Activated naive CD4-positive, alpha-beta T cell treated with anti-CD3 and anti-CD28 coated beads, Interleukin-2, amount 50 U/mL, for 72 hours (primary cell): ENCODE data around the gene PSG7. TPM values are rescaled to one million over a fixed set of nuclear protein-coding genes. Genes with fewer than 3 reads are reported as not detected.
A peak's percentile ranks its signal among the peaks of the same experiment; 100 is the strongest.
"Not testable (repeated sequence)": the region's sequence is repeated elsewhere in the genome, so short reads cannot be mapped to it uniquely, and the experiment has no call there.

ENCODE experiments used
- ATAC-seq, 2 donors: fragments of 150-1000 bp; cut with Tn5 transposase; 2 replicates each; pipeline ENCODE4 v1.10.0; 2021; ENCODE audit warnings: mild to moderate bottlenecking in 2 of 2, moderate library complexity in 2 of 2
- DNase-seq, 2 donors: peaks; one replicate each; pipeline ENCODE4 v3.0.0; 2021 to 2022; ENCODE audit warnings: low spot score in 2 of 2
- H3K27ac Mint-ChIP-seq, 2 donors: one replicate each; pipeline ENCODE4 v1.8.0; 2022; ENCODE audit warnings: mild to moderate bottlenecking in 2 of 2, mixed read lengths in 2 of 2
- H3K36me3 Mint-ChIP-seq, 2 donors: one replicate each; pipeline ENCODE4 v1.8.0; 2022; ENCODE audit warnings: mixed read lengths in 2 of 2
- H3K9me3 Mint-ChIP-seq, 2 donors: one replicate each; pipeline ENCODE4 v1.8.0; 2022; ENCODE audit warnings: mixed read lengths in 2 of 2
- total RNA-seq, 2 donors: library from RNA; stranded (reverse); gene quantifications; one replicate each; pipeline ENCODE4 v1.2.3, GENCODE V29; 2022

The PSG7 gene
- not detected for total RNA-seq

DNA sequence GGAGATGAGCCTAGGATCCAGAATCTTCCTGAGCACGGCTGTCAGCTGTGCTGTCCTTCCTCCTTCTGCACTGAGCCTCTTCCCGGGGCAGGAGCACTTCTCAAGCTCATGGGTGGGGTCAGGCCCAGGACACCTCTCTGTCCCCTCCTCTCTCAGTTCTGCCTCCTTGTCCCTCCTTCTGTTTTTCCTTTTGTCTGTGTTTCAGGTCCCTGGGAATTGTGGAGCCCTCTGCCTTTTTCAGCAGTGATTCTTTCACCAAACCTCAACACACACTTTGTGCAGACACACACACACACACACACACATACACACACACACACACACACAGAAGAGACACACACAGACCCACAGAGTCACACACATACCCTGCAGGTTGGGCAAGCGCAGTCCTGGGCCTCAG lies at the start of gene PSG7:
Gene PSG7 (minus strand): TSS at position 101 of the 400 bp plus-strand sequence. CDS start 131 bp downstream, outside the sequence.
- not testable (repeated sequence) for ATAC-seq, H3K9me3 Mint-ChIP-seq, H3K36me3 Mint-ChIP-seq, DNase-seq
- peak within 1 kb of the TSS in 1 of 2 donors; percentile 45 for H3K27ac Mint-ChIP-seq

DNA sequence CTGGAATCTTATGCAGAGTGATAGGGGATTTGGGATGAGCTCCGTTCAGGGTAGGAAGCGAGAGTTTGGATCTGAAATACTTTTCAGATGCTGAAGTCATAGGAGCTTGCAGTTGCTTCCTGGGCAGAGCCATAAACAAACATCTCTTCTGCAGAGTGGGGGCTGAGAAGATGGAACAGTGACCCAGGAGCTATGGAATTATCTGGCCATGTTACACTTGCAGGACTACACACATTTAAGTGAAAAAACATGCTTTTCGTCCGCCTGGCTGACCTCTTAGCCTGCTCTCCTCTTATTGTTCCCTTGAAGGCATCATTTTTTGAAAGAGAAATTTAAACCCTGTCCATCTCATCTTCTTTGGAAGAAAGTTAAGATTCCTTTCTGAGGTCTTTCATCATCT lies 48.6 kb upstream of the PSG7 start:
- DNase-seq, result no peak
- no peaks in the 10 kb centered on the region for H3K36me3 Mint-ChIP-seq
- peaks cover 7 to 8% of the 10 kb centered on the region in 2 donors for H3K9me3 Mint-ChIP-seq

DNA sequence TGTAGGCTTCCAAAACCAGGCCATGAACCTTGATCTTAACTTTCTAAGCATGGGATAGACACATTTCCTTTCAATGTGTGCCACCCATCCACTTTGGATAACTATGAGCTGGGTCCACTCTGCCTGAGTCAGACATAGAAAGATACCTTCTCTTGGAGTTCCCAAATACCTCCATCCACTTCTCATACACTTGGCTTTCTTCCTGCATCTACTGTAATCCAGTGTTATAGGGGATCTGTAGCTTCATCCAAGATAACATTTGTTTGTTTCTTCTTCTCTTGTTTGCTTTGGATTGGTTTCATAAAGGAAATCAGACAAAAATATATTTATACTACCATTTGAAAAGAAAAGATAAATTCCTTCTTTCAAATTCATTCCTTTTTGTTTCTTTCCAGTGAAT lies 45.1 kb upstream of the PSG7 start:
- not testable (repeated sequence) for ATAC-seq, H3K9me3 Mint-ChIP-seq, H3K36me3 Mint-ChIP-seq

More for the DNA sequence above, 48.6 kb upstream of the PSG7 start:
- no peak for ATAC-seq
- H3K27ac Mint-ChIP-seq, result no peak overlapping the region

DNA sequence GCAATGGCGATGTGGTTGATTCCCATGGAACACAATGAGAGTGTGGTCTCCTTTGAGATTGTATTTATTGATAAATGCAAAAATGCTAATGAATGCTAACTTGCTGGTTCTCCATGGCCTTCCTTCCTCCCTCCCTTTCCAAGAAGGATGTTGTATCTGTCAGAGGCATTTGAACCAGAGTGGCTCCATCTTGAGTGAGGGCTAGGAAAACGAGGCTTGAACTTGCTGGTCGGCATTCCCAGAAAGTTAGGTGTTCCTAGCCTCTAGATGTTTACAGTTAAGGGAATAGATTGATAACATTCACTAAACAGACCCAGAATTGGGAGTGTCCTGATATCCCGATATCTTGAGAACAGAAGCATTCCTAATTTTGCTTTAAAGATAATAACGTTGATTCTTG lies 34.4 kb upstream of the PSG7 start:
- ATAC-seq, H3K27ac Mint-ChIP-seq, DNase-seq, H3K36me3 Mint-ChIP-seq, H3K9me3 Mint-ChIP-seq: not testable (repeated sequence)

More for the DNA sequence above, 45.1 kb upstream of the PSG7 start:
- not testable (repeated sequence) for DNase-seq, H3K27ac Mint-ChIP-seq

DNA sequence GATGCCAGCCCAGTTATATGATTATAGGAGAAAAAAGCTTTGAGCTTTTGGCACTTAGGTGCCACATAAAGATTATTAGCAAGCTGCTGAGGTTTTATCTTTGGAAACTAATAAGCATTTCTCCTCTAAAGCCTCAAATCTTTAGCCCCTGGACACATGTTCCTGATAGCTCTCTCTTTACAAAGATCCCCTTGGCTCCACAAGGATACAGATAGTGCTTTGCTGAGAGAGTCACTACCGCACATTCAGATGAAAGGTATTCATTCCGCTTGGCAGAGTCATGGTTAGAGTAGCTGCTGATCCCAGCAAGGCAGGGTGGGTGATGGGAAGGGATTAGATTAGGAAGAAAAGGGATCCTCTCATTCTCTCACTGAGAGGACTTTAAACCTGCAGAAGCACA lies 28.2 kb upstream of the PSG7 start:
- Mint-ChIP-seq H3K9me3 (peaks cover 4 to 7% of the 10 kb centered on the region in 2 donors), H3K36me3 (no peaks in the 10 kb centered on the region), H3K27ac (no peak overlapping the region)
- DNase-seq (no peak), ATAC-seq (no peak)

DNA sequence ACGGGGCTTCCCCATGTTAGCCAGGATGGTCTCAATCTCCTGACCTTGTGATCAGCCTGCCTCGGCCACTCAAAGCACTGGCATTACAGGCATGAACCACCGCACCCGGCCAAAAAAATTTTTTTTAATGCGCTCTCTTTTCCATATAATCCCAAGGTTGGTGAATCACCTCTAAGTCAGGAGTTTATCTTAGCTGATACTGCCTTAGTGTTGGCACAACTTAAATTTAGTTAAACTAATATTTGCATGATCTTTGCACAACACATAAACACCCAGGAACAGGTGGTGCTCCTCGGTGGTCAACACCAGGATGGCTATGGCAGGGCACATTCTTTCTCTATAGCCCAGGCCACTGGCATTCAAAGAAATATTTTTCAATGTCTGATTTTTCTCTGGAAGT lies 24.1 kb upstream of the PSG7 start:
- no peak overlapping the region for H3K27ac Mint-ChIP-seq
- DNase-seq (no peak), ATAC-seq (no peak)
- peaks cover 7 to 8% of the 10 kb centered on the region in 2 donors for H3K9me3 Mint-ChIP-seq
- no peaks in the 10 kb centered on the region for H3K36me3 Mint-ChIP-seq

DNA sequence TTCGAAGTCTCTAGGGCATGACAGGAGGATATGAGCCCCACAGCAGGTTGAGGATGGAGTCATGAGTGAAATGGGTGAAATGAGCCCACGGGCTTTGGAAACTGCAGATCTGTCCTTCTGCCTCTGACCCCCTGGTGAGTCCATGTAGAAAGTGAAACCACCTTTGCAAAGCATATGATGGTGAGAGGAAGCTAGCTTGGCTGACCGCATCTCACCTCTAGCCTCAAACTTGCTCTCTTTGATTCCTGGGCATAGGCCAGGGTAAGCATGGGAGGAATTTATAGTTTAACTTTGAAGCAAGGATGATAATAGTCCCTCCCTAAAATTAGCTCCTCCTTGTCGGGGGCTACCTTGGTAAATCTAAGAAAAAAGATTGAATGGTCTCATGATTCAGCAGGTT lies 15.1 kb upstream of the PSG7 start:
- H3K36me3 Mint-ChIP-seq, DNase-seq, H3K9me3 Mint-ChIP-seq, H3K27ac Mint-ChIP-seq, ATAC-seq: not testable (repeated sequence)

DNA sequence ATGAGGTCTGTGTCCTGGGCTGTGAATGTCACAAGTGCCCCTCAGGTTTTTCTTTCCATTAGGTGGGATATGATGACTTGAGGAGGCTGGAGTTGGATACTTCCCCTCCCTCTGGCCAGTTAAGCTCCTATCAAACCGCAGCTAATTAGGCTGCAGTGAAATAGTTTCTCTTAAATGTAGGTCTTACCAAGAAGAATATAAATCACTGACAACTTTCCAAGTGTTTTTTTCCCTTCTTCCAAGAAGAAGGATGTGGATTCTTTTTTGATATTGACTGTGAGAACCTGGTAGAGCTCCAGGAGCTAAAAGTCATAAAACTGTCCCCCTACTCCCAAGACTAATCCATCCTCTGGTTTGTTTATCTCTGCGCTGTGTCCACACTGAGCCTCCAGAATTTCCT lies 14.5 kb upstream of the PSG7 start:
- not testable (repeated sequence) for H3K36me3 Mint-ChIP-seq, H3K9me3 Mint-ChIP-seq, DNase-seq, H3K27ac Mint-ChIP-seq, ATAC-seq

DNA sequence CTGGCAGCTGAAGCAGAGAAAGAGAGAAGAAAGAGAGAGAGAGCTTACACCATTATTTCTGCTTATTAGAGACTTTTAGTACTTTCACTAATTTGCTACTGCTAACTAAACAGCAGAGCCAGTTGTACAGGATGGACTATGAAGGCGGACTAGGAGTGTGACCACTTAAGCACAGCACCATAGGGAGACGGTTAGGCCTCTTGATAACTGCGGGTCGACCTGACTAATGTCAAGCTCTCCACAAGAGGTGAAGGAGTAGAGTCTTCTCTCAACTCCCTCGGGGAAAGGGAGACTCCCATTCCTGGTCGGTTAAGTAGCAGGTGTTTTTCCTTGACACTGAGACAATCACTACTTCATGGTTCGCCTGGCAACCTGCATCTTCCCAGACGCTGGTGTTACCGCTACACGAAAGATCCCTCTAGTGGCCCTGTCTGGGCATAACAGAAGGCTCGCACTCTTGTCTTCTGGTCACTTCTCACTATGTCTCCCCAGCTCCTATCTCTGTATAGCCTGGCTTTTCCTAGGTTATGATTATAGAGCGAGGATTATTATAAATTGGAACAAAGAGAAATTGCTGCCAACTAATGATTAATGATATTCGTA lies 5.3 kb upstream of the PSG7 start:
- no peaks in the 10 kb centered on the region for H3K9me3 Mint-ChIP-seq
- no peaks in the 10 kb centered on the region for H3K36me3 Mint-ChIP-seq
- DNase-seq, result no peak
- ATAC-seq, result no peak
- no peak overlapping the region for H3K27ac Mint-ChIP-seq

DNA sequence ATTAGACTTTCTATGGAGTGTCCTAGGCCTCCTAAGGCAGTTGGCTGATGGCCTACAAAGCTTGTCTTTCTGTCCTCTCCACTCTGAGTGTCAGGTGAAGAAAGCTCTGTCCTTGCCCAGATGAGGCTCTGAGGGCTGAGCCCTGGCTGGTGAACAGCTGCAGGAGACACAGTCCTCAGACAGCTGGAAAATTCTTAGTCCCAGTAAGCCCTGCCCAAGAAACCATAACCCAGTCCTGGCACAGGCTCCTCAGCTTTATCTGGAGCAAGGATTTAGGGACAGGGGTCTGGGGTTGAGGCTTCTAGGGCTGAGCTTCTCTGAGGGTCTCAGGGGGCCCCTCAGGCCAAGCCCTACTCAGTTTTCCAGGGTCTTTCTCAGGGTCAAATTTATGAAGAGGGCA lies 2.3 kb downstream of the PSG7 start:
- ATAC-seq, H3K27ac Mint-ChIP-seq, H3K9me3 Mint-ChIP-seq: not testable (repeated sequence)

DNA sequence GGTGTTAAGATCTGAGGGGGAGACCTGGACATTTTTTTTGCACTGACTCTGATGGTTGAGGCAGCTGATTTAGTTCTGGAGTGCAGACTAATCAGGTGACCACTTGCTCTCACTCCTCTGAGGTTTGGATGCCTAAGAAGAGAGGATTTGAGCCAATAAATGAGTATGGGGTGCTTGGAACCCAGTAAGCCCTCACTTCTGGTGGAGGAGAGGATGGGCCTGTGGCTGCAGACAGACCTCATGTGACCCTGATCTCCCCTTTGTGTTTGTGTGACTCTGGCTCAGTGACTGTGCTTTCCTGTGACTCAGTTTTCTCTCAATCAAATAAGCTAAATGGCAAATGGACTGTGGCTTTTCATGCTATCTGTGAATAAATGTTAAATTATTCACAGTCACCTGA lies 2.8 kb downstream of the PSG7 start:
- DNase-seq, H3K36me3 Mint-ChIP-seq, H3K9me3 Mint-ChIP-seq, H3K27ac Mint-ChIP-seq, ATAC-seq: not testable (repeated sequence)

More for the DNA sequence above, 2.3 kb downstream of the PSG7 start:
- H3K36me3 Mint-ChIP-seq, DNase-seq: not testable (repeated sequence)

DNA sequence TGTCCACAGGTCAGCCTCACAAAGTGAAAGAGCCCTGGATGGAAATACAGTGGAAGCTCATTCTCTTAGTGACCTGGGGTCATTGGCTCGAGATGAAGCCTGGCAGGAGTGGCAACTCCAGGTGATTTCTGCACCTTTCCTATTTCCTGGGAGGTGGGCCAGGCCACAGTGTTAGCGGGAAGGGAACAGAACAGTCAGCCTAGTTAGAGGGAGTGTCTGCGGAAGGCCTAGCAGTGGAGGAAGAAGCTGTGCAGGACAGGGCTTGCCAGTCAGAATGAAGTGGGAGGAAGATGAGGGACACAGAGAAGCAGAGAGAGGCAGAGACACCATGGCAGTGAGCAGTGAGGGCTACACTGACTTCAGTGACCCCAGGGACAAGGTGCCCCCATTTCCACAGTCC lies 3.6 kb downstream of the PSG7 start:
- H3K27ac Mint-ChIP-seq, H3K36me3 Mint-ChIP-seq, ATAC-seq: not testable (repeated sequence)

DNA sequence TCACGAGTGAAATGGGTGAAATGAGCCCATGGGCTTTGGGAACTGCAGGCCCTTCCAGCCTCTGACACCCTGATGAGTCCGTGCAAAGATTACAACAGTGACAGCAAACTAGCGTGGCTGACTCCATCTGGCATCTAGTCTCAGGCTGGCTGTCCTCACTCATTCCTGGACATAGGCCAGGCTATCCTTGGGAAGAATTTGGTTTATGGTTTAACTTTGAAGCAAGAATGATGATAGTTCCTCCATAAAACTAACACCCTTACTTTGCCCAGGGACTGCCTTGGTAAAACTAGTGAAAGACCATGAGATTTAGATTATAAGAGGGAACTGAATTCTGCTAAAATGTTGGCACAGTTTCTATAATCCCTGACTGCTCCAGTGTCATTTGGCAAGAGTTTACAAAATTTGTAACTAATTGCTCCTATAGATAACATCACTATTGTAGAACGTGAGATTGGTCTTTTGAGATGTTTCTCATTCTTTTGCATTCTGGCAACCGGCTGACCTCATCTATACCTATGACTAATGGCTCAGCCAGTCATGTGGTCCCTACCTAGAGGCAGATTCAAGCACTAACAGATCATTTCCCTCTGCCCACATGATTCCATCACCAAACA lies 4.4 kb downstream of the PSG7 start:
- not testable (repeated sequence) for ATAC-seq, H3K36me3 Mint-ChIP-seq

More for the DNA sequence above, 3.6 kb downstream of the PSG7 start:
- H3K9me3 Mint-ChIP-seq, DNase-seq: not testable (repeated sequence)

DNA sequence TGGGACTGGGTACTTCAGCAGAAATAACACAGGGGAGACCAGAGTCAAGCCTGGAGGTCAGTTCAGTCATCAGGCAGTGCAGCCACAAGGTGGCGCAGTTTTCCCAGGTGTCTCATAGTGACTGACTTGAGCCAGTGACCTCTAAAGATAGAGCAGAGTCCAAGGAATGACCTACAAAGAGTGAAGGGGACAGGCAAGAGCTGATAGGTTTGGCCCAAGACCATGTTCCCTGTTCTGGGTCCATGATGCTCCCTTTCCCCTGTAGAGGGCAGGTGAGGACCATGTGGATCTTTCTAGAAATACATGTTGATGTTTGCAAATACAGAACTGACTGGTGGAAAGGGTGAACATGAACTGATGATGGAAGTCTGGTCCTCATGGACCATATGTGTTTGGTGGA lies 6.8 kb downstream of the PSG7 start:
- peak in 1 of 2 donors; percentile 48 for DNase-seq
- not testable (repeated sequence) for ATAC-seq, H3K36me3 Mint-ChIP-seq

More for the DNA sequence above, 4.4 kb downstream of the PSG7 start:
- H3K9me3 Mint-ChIP-seq, DNase-seq, H3K27ac Mint-ChIP-seq: not testable (repeated sequence)

DNA sequence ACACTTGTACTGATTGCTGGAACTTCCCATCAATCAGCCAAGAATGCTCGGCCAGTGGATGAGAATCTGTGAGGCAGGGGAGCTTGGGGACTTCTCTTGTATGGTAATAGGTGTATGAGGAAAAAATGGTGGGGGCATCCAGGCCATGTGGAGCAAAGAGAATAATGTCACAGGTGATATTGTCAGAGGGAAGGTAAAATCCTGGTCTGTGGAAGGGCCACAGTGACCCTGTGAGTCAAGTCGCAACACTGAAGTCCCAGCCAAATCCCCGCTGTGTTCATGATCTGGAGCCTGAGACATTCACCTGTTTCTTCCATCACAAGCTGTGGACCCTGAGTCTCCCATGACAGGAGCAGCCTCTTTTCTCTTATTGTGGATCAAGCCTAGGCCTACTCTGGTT lies 8.1 kb downstream of the PSG7 start:
- no peak for DNase-seq
- no peak for ATAC-seq
- no peaks in the 10 kb centered on the region for H3K36me3 Mint-ChIP-seq
- no peaks in the 10 kb centered on the region for H3K9me3 Mint-ChIP-seq
- no peak overlapping the region for H3K27ac Mint-ChIP-seq

More for the DNA sequence above, 6.8 kb downstream of the PSG7 start:
- H3K27ac Mint-ChIP-seq, H3K9me3 Mint-ChIP-seq: not testable (repeated sequence)

DNA sequence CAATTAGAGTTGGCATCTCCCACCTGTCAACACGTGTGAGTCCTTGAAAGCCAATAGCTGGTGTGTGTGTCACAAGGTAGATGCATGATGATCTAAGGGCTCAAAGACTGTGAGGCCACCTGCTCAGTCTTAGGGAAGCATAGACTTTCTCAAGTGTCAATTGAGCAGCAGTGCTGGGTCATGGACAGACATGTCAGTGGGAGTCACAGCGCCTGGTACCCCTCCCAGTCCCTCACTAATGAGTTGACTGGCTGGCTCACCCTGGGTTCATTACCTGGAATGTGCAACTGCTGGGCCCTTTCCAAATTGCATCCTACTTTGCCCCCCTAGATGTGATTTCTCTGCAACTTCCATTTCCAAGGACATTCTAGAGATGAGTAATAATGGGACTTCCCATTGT lies 10.2 kb downstream of the PSG7 start:
- ATAC-seq (no peak), DNase-seq (no peak)
- Mint-ChIP-seq H3K36me3 (no peaks in the 10 kb centered on the region), H3K9me3 (no peaks in the 10 kb centered on the region), H3K27ac (no peak overlapping the region)

DNA sequence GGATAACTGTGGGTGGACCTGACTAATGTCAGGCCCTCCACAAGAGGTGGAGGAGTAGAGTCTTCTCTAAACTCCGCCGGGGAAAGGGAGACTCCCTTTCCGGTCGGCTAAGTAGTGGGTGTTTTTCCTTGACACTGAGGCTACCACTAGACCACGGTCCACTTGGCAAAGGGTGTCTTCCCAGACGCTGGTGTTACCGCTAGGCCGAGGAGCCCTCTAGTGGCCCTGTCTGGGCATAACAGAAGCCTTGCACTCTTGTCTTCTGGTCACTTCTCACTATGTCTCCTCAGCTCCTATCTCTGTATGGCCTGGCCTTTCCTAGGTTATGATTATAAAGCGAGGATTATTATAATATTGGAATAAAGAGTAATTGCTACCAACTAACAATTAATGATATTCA lies 13.9 kb downstream of the PSG7 start:
- H3K36me3 Mint-ChIP-seq, H3K27ac Mint-ChIP-seq: not testable (repeated sequence)
- DNase-seq, result peak in 1 of 2 donors; percentile 27

DNA sequence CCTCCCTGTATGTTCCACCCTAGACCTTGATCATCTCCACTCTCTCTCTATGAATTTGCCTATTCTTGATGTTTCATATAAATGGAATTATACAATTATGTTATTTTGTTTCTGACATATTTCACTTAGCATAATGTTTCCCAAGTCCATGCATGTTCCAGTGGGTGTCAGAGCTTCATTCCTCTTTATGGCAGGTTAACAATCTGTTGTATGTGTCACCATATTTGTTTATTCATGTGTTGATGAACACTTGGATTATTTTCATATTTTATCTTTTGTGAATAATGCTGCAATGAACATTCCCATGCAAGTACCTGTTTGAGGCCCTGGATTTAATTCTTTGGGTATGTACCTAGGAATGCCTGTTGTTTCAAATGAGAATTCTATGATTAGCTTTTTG lies 16.0 kb downstream of the PSG7 start:
- H3K36me3 Mint-ChIP-seq, H3K27ac Mint-ChIP-seq, H3K9me3 Mint-ChIP-seq, ATAC-seq, DNase-seq: not testable (repeated sequence)

More for the DNA sequence above, 13.9 kb downstream of the PSG7 start:
- not testable (repeated sequence) for ATAC-seq, H3K9me3 Mint-ChIP-seq
